NCI-H526 treated with DMSO at 0.1 percent for 48 hours (cell line): ENCODE data around the gene IL11RA.
A peak's percentile ranks its signal among the peaks of the same experiment; 100 is the strongest.

Source experiments
- DNase-seq: peaks from one replicate; lab custom pipeline; 2025; lab: John Stamatoyannopoulos, UW

Gene IL11RA

DNA sequence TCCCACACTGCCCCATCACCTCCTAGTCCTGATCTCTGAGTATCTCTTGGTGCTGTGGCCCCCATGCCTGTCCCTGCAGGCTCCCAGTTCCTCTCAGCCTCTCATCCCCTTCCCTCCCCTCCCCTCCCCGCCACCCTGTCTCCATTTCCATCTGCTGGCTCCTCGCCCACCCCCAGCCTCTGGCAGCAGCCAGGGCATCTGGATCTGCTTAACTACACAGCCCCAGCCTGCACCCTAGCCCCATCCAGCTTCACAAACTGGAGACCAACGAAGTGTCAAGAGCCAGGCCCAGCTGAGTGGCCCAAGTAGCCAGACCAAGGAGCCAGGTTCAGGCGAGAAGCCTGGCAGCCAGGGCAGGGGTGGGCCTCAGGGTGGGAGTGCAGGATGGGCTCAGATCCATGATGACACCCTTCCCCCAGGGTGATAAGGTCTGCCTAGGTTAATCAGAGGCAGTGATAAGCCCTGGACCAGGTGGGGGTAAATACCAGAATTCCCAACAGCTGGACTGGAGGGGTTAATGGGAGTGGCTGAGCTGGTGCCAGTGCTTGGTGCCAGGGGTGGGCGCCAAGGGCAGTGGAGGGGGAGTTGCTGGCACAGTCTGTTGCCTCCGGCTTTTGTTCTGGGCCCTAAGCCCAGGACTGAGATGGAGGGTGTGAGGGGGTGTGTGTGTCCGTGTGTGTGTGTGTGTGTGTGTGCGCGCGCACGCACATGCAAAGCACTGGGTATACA is 2.5 kb downstream of the IL11RA start:
- no peak for DNase-seq

DNA sequence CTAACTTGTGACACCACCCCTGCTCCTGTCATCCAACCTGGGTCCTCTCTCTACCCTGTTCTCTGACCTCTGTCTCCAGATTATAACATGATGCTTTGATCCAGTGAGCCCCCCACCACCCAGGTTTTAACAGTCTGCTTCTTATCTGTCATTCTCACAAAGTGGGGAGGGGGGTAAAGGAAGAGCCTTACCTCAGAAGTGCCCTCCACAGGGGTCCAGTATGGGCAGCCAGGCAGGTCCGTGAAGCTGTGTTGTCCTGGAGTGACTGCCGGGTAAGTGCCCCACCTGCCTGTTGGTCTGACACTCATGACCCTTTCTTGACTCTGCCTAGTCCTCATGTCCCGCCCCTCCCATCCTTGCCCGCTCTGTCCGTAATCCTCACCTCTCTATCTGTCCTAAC is 3.4 kb downstream of the IL11RA start:
- DNase-seq: no peak

DNA sequence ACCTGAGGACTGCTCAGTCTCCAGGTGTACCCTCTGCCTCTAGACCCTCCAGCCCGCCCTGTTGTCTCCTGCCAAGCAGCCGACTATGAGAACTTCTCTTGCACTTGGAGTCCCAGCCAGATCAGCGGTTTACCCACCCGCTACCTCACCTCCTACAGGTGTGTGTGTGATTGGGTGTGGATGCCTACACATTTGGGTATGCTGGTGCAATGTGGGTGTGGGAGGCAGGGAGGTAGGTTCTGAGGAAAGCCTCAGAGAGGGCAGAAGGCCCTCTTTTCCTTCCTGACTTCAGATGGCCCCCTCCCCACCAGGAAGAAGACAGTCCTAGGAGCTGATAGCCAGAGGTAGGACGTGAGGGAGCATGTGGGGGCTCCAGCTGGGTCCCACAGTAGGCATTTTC is 5.0 kb downstream of the IL11RA start:
- no peak for DNase-seq

DNA sequence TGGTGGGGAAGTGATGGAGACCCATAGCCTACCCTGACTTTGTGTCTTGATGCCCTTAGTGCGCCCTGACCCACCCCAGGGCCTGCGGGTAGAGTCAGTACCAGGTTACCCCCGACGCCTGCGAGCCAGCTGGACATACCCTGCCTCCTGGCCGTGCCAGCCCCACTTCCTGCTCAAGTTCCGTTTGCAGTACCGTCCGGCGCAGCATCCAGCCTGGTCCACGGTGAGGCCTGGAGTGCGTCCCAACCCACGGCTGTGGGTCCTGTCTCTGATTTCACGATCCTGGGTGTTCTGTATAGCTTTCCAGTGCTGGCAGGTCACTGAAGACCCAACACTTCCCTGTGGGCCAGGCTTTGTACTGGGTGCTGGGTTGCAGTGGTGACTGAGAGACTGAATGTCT is 6.5 kb downstream of the IL11RA start:
- no peak for DNase-seq

DNA sequence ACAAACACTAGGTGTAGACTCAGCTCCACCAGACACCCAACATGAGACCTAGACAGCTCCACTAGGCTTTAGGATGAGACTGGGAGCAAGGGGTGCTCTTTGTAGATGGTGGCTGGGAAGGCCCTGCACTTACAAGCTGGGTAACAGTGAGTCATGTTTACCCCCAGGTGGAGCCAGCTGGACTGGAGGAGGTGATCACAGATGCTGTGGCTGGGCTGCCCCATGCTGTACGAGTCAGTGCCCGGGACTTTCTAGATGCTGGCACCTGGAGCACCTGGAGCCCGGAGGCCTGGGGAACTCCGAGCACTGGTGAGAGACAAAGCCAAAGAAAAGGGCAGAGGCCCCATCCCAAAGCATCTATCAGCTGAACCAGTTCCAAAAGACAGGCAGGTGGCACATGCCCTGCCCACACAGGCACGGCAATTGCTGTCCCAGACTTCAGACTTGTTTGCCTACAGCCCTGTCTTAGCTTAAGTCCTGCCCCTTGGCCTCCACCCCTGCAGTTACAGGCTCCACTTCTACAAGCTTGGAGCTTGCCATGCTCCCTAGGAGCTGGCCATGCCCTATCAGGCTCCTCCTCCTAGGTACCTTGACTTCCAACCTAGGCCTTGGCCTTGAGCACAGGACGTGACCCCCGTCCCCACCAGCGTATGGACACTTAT is 7.7 kb downstream of the IL11RA start:
- DNase-seq: no peak

DNA sequence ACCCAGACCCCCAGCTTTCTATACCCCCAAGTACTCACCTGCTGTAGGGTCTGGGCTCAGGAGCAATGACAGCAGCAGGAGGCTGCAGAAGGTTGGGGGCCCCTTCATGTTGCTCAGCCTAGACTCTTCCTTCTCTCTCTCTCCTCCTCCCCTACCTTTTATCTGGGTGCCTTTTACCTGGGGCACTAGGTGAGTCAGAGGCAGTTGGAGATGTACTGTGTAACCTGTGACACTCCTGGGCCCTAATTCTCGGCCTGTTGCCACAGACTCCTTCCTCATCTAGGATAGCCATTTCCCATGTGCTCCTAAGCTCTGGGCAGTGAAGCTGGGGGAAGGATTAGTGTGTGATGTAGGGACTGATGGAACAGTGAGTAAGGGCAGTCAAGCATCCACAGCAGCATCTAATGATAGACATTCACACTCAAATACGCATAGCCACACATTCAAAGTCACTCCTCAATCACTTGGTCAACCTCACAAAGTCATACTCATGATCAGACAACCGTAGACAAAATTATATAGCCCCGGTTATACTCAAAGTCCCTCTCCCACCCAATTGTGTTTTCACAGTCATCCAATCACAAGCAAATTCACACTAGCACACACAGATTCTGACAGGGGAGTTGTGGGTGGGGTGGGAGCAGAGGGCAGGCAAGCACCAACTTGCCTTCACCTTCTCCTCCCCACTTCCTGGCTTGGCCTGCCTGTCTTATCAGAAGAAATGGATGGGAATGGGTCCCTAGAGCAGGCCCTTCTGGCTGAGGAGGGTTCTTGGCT is 10.7 kb downstream of the IL11RA start, which contains the start of gene CCL27:
CCL27 (minus strand) TSS at position 132 of the 777 bp plus-strand sequence; CDS start at position 108, 24 bp downstream.
- no peak for DNase-seq

DNA sequence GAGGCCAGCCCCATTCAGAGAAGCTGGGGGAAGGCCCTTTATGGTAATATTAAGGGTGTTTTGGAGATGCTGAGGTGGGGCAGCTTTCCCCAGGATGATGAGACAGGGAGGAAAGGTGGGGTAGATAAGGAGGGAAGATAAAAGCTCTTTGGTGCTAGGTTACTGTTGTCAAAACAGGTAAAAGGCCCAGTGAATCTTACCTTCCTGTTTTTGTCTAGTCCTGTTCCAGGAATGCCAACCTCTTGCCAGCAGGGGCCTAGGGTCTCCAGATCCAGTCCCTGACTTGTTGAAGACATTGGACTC is 11.3 kb downstream of the IL11RA start:
- DNase-seq: no peak

DNA sequence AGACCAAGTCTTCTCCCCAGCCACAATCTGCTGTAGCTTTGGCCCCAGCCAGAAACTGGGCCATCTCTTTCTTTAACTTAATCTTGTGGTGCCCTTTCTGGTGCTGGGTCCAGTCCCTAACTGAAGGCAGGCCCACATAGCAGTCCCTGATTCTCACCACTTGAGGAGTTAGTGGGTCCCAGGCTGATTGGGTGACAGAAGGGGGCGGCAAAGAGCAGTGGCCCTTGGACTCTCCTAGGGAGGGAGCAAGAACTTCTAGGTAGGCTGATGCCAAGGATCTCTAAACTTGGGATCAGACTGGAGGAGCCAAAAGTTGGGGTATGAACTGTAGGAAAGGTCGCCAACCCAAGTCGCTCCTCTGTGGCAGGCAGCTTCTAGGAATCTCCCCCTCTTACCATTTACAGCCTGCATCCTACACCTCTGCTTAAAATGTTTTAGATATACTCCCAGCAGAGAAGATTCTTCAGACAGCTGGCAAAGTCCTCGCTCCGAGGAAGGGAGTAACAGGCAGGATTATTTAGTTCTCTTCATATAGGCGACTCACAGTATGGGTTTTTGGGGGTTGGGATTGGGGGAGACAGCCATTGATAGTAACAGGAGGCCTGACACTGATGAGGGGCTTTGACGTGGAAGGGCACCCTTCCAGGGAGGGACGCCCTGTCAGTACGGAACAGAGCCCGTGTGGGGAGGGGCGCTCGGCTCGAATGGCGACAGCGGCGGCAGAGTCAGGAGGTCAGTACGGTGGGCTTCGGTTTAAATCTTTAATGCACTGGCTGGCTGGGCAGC is 12.5 kb downstream of the IL11RA start:
- peak; percentile 39 for DNase-seq

DNA sequence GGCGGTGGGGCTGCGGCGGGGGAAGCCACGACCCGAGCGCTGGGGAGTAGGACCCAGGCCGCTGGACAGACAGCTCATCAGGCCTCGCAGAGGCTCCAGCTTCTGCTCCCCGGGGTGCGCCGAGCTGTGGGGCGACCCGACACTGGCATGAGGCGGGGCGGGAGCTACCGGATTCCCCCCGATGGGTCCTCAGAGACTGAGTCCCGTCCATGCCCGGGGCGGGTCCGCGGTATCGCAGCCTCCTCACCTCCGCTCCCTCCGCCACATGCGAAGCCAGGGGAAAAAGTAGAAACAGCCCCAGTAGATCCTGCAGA is 13.0 kb downstream of the IL11RA start:
- no peak for DNase-seq

DNA sequence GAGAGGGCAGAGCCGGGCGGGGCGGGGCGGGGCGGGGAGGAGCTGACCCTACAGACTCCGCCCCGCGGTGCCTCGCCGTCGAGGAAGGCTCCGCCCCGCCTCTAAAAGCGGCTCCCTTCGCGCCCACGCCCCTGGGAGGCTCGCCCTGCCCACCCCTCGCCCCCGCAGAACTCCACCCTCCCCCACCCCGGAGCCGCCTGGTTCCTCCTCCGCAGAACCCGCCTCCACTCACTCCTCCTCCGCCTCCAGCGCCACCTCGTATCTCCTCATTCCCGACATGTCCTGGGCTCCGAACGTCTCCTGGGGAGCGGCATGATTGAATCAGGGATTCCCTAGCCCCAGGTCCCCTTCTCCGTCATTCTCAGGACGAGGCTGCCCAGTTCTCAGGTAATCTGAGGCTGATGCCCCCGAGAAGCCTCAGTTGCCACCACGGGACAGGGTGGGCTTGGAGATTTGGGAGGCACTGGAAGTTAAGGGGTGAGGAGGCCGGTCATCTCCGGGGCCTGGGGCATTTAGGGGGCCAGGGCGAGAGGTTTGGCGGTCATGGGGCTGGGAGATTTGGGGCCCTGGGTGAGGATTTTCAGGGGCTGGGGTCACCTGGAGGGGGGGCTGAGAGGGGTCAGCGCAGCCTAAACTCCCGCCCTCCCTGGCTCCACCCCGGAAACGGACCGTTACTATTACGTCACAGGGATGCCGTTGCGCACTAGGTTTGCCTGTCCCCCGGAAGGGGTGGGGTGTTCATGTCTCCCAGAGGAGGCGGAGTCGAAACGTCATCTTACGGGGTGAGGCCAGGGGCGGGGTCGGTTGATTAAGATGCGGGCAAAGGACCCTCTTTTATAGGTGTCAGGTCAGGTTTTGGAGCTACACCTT is 13.6 kb downstream of the IL11RA start:
- peak; percentile 76 for DNase-seq

DNA sequence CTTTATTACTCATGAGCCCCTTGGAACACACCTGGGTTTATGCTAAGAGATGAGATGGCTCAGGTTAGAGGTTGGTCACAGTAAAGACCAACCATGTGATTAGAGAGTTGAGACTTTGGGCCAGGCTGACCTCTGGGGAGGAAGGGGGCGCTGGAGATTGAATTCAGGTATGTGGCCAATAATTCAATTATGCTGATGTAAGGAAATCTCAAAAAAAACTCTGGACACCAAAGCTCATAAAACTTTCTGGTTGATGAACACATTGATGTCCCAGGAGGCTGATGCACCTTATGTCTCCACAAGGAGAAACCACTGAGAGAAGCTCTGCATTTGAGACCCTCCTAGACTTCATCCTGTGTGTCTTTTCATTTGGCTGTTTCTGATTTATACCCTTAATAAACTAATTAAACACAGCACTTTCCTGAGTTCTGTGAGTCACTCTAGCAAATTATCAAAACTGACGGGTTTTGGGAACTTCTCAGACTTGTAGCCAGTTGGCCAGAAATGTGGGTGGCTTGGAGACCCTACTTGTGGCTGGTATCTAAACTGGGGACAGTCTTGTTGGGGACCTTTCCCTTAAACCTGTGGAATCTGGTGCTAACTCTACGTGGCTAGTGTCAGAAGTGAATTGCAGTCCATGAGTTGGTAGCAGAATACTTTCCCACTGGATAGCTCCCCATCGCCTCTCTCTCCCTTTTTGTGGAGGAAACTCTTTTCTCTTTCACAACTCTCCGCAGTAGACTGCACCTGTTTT is 18.0 kb downstream of the IL11RA start:
- DNase-seq: no peak

DNA sequence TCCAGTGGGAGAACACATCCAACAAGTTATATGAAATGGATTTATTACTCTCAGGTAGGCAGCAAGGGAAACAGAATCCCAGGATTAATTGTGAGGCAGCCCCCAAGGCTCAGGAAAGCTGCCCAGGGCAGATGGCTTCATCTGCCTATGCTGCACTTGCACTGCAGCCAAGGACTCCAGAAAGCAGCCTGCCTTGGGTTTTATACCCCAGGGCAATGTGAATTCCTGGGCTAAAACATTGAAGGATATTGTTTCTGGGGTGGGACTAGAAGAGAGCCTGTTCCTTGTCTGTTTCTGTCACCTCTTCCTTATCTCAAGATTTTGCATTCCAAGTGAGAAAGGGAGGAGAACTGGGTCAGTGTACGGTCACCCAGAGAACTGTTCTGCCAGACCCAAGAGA is 19.3 kb downstream of the IL11RA start:
- DNase-seq: no peak

DNA sequence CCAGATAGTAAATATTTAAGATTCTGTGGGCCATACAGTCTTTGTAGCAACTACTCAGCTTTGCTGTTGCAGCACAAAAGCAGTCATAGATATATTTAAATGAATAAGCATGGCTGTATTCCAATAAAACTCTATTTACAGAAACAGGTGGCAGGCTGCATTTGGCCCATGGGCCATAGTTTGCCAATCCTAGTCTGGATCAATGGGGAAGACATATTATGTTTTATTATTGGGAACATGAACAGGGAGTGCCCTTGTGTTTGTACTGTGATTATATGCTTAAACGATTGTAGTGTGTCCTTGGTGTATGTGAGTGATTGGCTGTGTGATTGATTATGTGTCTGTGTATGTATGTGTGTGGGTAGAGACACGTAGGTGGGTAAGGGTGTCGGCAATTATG is 22.5 kb downstream of the IL11RA start:
- no peak for DNase-seq

DNA sequence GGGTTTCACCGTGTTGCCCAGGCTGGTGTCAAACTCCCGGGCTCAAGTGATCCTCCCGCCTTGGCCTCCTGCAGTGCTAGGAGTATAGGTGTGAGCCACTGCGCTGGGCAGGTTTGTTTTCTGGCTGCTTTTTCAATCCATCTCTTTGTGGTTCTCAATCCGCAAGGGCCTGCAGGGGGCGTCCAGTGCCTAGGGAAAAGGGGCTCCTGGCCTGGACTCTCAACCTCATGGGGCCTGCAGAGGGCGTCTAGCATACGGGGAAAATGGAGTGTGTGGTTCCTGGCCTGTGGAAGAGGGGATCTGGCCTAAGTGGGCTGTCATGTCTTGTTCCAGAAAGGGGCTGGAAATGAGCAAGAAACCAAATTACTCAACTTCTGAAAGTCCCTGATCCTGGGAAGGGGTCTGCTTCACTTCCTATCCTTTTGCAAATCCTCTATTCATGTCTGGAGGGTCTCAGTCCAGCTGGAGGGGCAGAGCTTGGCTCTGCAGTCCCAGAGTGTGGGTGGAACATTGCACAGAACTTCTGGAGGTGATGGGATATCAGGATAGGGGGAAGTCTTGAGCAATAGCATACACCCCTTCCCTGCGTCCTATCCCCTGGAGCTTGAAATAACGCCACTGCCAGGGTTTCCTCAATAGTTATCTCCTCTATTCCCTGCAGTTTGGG is 23.2 kb downstream of the IL11RA start:
- DNase-seq: peak; percentile 25

DNA sequence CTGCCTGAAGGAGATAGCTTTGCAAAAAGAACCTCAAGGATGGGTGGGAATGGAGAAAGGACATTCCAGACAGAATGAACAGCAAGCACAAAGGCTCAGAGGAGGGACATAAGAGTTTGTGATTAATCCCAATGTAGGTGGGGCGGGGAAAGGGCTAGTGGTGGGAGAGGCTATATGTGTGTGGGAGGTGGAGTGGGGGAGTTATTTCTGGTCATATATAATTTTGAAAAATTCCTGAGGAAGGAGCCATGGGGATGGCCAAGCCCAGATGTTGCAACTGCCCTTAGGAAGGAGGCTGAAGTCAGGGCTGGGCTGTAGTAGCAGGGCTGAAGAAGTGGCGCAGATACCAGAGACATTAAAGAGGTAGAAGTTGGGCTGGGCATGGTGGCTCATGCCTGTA is 23.9 kb downstream of the IL11RA start:
- DNase-seq: no peak

DNA sequence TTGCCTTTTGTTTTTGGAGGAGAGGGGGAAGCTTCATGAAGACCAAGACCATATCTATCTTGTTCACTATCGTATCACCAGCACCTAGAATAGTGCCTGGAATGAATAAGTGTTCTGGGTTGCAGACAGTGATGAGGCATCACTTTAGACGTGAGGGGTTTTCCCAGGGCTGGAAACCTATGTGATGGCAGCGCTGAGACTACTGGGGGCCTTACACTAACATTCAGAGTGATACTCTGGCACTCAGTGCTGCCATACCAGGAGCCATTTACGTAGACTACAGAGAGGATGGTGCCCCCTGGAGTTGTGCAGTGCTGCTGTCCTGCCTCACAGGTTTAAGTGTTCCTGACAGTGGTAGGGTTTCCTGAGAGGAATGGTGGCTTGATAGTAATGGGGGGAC is 32.2 kb downstream of the IL11RA start:
- no peak for DNase-seq

DNA sequence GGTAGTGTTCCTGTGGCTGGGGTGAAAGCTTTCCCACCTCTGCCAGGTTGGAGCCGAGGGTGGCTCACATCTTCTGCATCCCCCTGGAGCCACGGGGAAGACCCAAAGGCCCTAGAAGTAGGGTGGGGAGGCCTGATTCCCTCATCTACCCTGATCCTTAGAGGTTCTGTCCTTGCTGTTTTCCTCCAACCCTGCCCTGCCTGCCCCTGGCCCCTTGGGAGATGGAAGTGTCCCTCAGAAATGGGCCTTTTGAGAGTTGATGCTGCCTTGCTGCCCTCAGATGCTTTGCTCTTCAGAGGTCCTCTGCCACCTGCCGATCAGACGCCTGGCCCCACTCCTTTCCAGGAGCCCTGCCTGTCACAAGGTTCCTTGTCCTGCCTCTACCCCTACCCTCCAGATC is 32.8 kb downstream of the IL11RA start:
- DNase-seq: no peak

DNA sequence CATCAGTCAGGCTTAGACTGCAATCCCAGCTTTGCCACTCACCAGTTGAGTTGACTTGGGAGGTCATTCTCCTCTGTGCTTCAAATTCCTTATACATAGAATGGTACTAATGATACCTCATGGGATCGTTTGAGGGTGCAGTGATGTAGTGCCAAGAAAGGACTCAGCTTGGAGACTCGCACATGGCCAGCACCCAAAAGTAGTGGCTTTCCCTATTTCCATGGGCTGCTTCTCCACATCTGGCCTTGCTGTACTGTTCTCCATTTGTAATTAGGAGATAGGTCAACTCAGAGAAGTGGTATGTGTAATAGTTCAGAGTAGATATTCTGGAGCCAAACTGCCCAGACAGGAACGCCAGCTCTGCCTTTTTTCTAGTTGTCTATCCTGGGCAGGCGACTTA is 33.6 kb downstream of the IL11RA start:
- DNase-seq: no peak

DNA sequence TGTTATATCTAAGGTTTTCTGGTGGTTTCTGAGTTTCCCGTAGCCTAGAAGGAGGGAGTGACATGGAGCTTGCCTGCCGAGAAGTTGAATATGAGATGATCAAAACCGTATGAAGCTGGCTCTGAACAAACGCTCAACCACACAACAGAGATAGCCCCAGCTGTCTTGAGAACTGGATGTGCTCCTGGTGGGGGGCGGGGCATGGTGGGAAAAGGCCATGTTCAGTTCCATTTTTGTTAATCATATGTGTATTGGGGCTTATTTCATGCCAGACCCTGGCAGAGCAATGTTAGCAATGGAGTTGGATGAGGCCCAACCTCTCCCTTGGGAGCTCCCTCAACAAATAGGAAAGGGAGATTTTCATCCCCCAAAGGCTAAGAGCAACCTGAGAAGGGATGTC is 34.2 kb downstream of the IL11RA start:
- no peak for DNase-seq

DNA sequence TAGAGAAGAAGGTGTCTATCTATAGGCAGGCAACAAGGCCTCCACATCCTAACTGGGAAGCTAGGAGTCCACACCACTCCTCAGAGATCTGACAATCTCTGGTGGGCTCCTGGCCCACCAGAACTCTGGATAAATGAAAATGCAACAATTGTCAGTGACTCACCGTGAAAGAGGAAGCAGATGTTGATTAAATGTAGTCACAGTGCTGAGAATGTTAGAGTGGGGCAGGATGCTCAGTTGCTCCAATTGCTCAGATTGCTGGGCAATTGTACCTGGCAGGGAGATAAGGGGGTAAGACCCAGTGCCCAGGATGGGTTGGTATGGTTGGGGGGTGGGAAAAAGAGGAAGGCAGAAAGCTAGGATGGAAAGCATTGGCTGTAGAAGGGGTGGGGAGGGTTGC is 34.7 kb downstream of the IL11RA start:
- no peak for DNase-seq
